ENCODE data around the gene STK16.

Gene STK16

DNA sequence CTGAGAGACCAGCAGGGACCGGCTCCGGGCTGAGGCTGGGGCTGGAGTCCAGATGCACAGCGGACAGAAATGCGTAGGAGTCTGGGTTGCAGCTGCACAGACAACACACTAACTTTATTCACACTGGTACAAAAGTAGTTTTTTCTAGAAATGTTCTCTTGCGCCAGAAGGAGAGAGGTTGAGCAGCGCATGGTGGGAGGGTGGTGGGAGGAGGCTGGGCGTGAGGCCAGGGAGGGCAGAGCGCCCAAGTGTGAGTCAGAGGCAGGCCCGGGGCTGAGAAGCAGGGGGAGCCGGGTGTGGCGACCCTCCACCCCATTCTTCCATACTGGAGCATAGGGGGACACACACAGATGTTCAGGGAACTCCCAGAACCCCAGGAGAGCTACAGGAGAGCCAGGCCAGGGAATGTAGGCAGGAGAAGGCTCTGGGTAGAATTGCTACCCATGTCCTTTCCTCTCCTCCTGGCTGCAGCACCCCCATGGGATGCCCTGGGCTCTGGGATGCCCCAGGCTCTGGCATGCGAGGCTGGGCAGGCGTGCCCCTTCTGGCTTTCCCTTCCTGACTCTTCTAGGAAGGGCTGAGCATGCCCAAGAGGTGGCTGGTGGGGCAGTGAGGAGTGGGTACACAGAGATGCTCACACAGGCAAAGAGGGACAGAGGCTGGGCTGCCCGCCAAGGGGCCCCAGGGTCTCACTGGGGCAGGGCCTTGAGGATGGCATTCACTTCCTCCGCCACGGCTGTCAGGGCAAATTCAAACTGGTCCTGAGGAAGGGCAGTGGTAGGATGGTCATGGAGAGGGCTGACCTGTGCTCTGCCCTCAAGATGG, 44.5 kb downstream of the STK16 start:
- no peak for DNase-seq

DNA sequence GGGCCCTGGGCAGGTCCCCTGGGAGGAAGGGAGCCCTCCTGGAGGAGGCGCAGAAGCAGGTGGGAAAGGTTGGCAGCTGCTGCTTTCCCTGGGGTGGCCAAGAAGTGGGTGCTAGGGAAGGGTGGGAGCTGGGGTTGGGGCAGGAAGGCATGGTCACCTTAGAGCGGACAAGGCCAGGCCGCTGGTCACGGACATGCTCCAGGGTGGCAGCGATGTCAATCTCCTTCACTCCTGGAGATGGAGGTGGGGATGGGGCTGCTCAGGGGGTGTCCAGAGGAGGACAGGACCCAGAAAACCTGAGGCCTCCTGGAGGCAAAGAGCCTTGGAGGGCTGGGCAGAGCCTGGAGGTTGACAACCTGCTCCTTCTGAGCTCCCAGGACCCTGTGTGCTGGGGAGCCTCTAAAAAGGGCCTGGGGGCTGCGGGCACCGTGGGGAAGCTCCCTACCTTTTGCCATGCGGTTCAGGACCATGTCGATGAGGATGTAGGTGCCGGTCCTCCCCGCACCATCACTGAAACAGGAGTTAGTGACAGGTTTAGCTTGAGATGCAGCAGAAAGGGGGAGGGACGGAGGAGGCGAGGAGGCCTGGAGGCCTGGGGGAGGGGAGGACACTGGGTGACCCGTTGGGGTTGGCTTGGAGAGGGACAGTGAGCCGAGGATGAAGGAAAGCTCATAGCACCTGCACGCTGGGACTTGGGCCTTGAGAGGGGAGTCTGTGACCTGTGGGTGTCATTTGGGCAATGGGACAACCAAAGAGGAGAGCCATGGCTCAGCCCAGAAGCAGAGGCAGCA, 45.3 kb downstream of the STK16 start:
- DNase-seq = no peak

GRCh38 chr2:219291394-219291793, 46.1 kb downstream of the STK16 start:
- DNase-seq = no peak

DNA sequence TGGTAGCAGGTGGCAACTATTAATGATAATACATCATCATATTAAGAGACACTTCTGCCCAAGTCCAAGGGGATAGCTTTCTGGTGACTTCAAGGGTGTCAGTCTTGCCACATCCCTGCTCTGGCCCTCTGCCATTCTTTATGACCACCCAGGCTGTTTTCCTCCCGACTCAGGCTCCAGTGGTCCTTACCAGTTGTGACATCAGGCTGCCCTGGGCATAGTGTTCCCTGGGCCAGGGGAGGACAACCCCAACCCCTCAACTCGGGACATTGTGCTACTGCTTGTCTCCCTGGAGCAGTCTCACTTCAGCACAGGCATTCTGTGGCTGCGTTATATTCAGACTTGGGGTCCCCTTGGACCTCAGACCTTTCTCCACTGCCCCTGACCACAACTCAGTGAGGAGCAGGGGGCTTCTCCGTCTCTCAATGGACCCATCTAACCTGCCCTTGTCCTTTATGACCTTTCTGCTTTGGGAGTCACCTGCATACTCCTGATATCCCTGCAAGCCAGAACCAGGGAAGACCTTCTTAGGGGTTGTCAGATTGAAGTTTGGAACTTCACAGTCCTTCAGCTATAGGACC, 46.7 kb downstream of the STK16 start:
- no peak for DNase-seq

- DNase-seq = no peak
These were observed 47.3 kb downstream of the STK16 start for GRCh38 chr2:219292616-219293015.

DNA sequence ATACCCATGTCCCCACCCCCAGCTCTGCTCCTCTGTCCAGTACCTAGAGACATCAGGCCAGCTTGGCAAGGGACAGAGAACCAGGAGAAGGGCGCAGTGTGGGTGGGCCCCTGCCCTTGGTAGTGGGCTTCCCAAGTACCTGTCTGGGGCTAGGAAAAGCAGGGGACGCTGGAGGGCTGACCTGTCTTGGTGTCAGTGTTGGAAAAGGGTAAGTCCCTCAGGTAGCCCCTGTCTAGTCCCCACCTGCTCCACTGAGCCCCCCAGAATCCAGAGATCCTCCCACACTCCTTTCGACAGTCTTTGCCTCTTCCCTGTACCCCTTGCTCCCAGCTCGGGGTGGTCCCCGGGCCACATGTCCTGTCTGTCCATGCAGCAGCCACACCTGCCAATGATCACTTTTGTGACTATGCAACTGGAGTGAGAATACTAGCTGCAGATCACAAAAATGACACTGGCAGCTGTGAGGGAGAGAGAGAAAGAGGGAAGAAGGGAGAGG, 48.5 kb downstream of the STK16 start:
- DNase-seq = no peak

GRCh38 chr2:219294356-219295351, 49.4 kb downstream of the STK16 start:
- peak; percentile 39 to 69 for DNase-seq

- no peak for DNase-seq
These were observed 50.9 kb downstream of the STK16 start for GRCh38 chr2:219296142-219296541.

- no peak for DNase-seq
These were observed 51.5 kb downstream of the STK16 start for GRCh38 chr2:219296631-219297391.

GRCh38 chr2:219297766-219298456, 52.6 kb downstream of the STK16 start:
- DNase-seq = no peak

DNA sequence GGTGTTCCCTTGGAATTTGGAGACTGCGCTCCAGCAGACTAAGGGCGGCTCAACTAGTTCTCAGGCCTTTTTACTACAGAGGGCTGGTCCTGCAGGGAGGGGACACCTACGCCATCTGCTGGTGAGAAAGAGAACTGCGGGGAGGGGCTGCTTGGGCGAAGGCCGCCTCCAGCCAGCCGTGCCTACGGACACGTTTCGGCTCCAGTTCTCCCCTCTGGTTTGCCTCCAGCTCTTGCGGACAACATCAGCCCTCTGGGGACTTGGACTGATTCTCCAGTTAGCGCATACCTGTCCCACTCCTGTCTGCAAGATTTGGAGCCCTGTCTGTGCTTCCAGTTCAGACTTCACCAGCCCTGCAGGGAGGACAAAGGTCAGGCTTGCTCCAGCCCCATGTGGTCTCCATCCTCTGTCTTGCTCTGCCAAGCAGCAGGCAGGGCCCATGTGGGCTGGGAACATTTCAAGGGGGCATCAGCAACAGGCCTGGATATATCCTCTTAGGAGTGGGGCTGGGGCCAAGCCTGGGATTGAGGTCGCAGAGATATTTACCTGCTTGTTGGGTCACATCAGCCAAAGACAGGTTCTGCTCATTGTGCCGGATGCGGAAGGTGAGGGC, 53.6 kb downstream of the STK16 start:
- peak; percentile 17 to 44 for DNase-seq

- no peak for DNase-seq
These were observed 54.1 kb downstream of the STK16 start for GRCh38 chr2:219299372-219299760.

Measured in SW 1271 (cell line).